Nucleus accumbens (tissue), 56 donors: ENCODE results near the gene EYA3.

Experiments used
- DNase-seq, 56 donors: peaks; one replicate each; lab custom pipeline; 2025; lab: John Stamatoyannopoulos, UW

EYA3 gene

DNA sequence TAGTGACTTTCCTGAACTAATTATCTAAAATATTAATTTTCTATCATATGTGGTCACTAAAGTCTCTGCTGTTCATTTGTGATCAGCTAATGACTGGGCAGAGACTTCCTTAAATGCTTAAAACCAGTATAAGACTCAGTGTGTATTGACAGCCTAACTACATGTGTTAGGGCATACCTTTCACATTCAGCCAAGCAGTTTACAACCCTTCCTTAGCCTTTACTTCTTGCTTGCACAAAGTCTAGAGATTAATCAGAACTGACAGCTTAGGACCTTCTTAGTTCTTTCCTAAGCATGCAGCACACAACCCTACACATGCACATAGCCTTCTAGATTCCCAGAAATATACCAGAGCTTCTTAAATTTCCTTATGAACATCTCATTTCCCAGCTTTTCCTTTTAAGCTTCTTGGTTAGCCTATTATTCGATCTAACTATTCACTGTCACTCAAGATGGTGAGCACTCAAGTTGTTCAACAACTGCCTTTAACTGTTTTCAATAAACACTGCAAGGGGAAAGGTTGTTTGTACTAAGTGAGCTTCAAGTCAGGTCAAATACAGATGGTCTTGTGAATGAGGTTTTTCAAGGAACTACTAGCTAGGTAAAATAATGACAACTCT is 13.4 kb downstream of the EYA3 start:
- DNase-seq, result no peak

DNA sequence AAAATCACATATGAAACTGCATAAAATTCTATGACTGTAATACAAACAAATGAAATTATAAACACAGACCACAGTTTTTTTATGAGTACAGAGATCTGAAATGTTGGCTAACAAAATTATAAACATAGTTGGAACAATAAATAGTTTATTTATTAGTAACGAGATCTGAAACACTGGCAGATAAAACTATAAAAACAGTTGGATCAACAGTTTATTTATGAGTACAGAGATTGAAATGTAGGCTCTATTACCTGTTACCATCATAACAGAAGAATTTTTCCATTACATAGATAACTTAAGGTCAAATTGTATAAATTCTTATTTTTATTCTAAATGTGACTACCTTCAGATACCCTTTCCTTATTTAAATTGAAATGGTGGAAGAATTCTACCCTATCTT is 14.5 kb downstream of the EYA3 start:
- no peak for DNase-seq

DNA sequence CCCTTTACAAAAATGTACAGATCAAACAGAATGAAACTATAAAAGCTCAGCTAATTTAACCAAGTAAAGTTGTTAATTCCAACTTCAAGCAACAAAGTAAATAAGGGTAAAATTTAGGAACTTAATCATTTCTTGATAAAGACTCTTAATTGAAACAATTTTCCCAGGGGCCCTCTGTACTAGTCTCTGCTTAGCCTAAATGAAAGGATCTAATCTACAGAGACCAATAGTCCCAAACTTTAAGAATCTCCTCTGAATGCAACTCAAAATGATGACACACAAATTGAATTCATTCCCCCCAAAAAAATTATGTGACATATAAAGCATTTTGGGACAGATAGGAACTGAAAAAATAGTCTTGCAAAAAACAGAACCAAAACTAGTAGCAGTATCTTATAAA is 16.6 kb downstream of the EYA3 start:
- DNase-seq, result no peak

DNA sequence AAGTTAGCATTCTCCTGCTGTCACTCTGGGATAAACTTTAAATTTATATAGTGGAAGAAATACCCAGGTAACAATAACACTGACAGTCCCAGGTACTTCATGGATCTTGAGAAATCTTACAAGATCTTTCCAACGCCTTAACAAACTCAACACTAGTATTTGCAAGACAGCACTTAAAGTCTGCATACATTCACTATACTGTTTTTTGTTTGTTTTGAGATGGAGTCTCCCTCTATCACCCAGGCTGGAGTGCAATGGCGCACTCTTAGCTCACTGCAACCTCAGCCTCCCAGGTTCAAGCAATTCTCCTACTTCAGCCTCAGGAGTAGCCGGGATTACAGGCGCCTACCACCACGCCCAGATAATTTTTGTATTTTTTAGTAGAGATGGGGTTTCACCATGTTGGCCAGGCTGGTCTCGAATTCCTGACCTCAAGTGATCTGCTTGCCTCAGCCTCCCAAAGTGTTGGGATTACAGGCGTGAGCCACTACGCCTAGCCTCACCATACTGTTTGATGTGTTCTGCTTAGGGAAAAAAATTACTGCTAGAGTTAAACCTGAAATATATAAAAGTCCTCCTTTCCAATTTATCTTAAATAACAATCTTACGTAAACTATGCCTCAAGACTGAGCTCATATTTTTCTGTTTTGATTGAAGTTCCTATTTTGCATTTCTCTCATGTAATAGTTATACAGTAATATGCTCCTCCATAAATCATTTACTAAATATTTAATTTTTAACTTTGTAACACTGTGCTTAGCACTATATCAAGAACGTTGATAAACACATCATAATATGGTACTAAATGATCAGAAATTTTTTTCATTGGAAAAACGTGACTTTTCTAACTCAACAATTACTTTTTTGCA is 17.5 kb downstream of the EYA3 start:
- DNase-seq, result no peak

GRCh38 chr1:28067523-28068090 is 20.8 kb downstream of the EYA3 start:
- no peak for DNase-seq

GRCh38 chr1:28066393-28067154 is 21.8 kb downstream of the EYA3 start:
- DNase-seq, result no peak

- no peak for DNase-seq
These were observed 24.3 kb downstream of the EYA3 start for GRCh38 chr1:28064064-28064463.

- DNase-seq, result no peak
These were observed 25.6 kb downstream of the EYA3 start for GRCh38 chr1:28062806-28063205.

- no peak for DNase-seq
These were observed 29.2 kb downstream of the EYA3 start for GRCh38 chr1:28058971-28059878.

- DNase-seq, result no peak
These were observed 30.2 kb downstream of the EYA3 start for GRCh38 chr1:28058168-28058567.

GRCh38 chr1:28056129-28056925 is 32.1 kb downstream of the EYA3 start:
- no peak for DNase-seq

GRCh38 chr1:28050776-28051175 is 37.6 kb downstream of the EYA3 start:
- no peak for DNase-seq

GRCh38 chr1:28046716-28047115 is 41.7 kb downstream of the EYA3 start:
- DNase-seq, result no peak

GRCh38 chr1:28045777-28046176 is 42.6 kb downstream of the EYA3 start:
- no peak for DNase-seq

GRCh38 chr1:28044399-28044798 is 44.0 kb downstream of the EYA3 start:
- no peak for DNase-seq

DNA sequence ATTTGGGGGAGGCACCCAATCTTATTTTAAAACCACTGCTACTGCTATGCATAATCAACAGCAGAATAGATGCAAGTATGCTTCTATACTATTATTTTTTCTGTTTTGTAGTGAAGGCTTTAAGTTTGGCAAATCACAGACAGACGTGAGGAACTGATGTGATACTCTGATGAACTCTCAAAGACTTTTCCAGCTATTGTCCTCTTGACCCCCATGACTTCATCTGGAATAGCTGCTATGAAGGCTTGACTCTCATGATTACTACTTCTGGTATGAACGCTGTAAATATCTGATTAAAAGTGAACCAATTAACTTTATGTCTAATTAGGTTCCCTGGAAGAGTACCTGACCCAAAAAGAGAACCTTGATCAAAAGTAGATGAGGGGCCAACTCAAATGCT is 49.1 kb downstream of the EYA3 start:
- no peak for DNase-seq

- no peak for DNase-seq
These were observed 50.5 kb downstream of the EYA3 start for GRCh38 chr1:28037946-28038345.

DNA sequence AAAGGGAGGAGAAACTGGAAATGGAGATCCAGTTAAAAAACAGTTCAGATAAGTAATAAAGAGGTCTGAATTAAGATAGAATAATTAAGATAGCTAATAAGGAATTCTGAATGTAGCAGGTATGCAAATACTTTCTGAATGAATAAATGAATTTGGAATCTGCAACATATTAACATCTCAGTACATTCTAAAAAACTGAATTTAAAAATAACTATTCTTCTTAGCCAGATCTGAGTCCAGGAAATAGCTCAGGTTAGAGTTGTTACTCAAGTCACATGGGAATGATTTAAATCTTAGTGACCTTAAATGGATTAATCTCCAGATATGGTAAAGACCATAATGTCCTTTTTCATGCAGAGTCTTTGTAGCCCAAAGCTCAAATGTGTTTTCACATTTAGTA is 51.2 kb downstream of the EYA3 start:
- DNase-seq, result no peak

DNA sequence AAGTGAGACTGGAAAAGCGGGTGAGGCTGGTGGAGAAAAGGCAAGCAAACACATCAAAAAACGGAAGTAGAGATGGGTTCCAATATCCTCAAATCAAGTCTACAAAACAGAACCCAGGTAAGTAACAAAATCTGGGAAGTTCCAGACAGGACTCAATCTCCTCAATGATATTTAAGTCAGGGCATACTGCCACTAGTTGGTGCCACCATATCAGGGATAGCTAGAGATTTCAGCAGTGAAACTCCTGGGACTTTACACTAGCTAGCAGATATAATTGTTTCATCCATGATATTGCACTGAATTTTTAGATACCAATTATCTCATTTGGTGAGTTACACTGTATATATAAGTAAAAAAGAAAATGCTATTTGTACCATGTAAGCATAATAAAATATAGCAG is 52.0 kb downstream of the EYA3 start:
- no peak for DNase-seq
